Uterus (tissue), 4 donors: ENCODE data around the gene CDH22. TPM values are rescaled to one million over a fixed set of nuclear protein-coding genes. Genes with fewer than 3 reads are reported as not detected.

Experiments
- DNase-seq, 2 donors: peaks; one replicate each; pipeline ENCODE4 v3.0.0-alpha.2; 2019 to 2020
- H3K27ac ChIP-seq, 2 donors: fragments of 200-600 bp; sonication (generic); 1 replicate in 1 of 2; 2 replicates in 1 of 2; pipeline ENCODE4 v1.5.1; 2016 to 2018
- H3K27me3 ChIP-seq, 2 donors: fragments of 200-600 bp; sonication (generic); one replicate each; pipeline ENCODE4 v1.5.1; 2018 to 2019; ENCODE audit warnings: control low read depth in 1 of 2
- H3K36me3 ChIP-seq, 2 donors: fragments of 200-600 bp; sonication (generic); one replicate each; pipeline ENCODE4 v1.5.1; 2019; ENCODE audit warnings: control low read depth in 1 of 2
- H3K4me1 ChIP-seq, 2 donors: fragments of 200-600 bp; sonication (generic); one replicate each; pipeline ENCODE4 v1.5.1; 2018 to 2019; ENCODE audit warnings: control low read depth in 1 of 2
- H3K4me3 ChIP-seq, 2 donors: fragments of 200-600 bp; sonication (generic); 1 replicate in 1 of 2; 2 replicates in 1 of 2; pipeline ENCODE4 v1.5.1; 2018 to 2019; ENCODE audit warnings: mild to moderate bottlenecking in 1 of 2
- H3K9me3 ChIP-seq, 2 donors: fragments of 200-600 bp; sonication (generic); one replicate each; pipeline ENCODE4 v1.5.1; 2019; ENCODE audit warnings: control low read depth in 1 of 2
- POLR2A ChIP-seq, 2 donors: fragments of 450-650 bp; IDR thresholded peaks; one replicate each; pipeline ENCODE4 v1.6.1; 2016; ENCODE audit warnings: antibody characterized with exemption in 2 of 2, mild to moderate bottlenecking in 1 of 2, moderate library complexity in 1 of 2
- intact Hi-C: fragments of 100-400 bp; cut with DNase I; formaldehyde crosslinking; loops from one replicate; pipeline ENCODE4 v1.15.1; 2023; ENCODE audit warnings: low total_unique reads
- total RNA-seq, 4 donors: library from RNA; depleted of rRNA in 3 of 4; stranded (reverse); fragments of >200 nt in 3 of 4; gene quantifications; one replicate each; pipeline versions ENCODE4 v1.1.0 to v1.2.4, GENCODE V29; 2014 to 2023
- TF ChIP-seq, protein P1 (sequence below), 4 experiments: fragments of 200-600 bp in 2 of 4; fragments of 450-650 bp in 2 of 4; sonication (generic) in 2 of 4; IDR thresholded peaks; one replicate each; pipeline ENCODE4 v1.5.1; 2016 to 2019; ENCODE audit warnings: antibody characterized with exemption in 4 of 4, mild to moderate bottlenecking in 2 of 4, moderate library complexity in 1 of 4
- donor health status: DM: yes; HTN: yes; CAD: no.

Gene CDH22
- total RNA-seq, 4 donors from 2014 or later, result 0.48 to 0.49 TPM; not detected in 2

DNA sequence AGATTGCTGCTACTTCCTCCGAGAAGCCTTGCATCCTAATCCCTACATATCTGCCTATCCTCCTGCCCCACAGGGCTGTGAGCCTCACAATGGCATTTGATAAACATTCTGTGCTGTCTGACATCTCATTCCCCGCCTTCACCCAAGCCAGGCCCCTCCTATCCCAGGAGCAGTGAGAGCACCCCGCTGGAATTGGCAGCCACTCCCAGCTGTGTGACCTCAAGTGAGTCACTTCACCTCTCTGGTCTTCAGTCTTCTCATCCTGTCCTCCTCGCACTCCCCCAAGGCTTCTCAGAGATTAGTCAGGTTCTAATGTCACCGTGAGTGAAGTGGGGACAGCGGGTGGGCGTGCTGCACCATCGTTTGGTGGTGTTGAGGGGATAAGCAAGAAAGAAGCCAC lies 81.7 kb downstream of the CDH22 start:
- Histone ChIP-seq H3K9me3 (no peaks in the 10 kb centered on the region), H3K36me3 (no peaks in the 10 kb centered on the region), H3K27ac (no peak overlapping the region), H3K4me1 (no peaks in the 10 kb centered on the region), H3K27me3 (peaks cover 0 to 7% of the 10 kb centered on the region in 2 donors), H3K4me3 (no peak overlapping the region)
- intact Hi-C loops, result no loop called here
- TF ChIP-seq POLR2A (IDR thresholded peaks at IDR 0.05), result no peak
- TF ChIP-seq, protein P1, sequence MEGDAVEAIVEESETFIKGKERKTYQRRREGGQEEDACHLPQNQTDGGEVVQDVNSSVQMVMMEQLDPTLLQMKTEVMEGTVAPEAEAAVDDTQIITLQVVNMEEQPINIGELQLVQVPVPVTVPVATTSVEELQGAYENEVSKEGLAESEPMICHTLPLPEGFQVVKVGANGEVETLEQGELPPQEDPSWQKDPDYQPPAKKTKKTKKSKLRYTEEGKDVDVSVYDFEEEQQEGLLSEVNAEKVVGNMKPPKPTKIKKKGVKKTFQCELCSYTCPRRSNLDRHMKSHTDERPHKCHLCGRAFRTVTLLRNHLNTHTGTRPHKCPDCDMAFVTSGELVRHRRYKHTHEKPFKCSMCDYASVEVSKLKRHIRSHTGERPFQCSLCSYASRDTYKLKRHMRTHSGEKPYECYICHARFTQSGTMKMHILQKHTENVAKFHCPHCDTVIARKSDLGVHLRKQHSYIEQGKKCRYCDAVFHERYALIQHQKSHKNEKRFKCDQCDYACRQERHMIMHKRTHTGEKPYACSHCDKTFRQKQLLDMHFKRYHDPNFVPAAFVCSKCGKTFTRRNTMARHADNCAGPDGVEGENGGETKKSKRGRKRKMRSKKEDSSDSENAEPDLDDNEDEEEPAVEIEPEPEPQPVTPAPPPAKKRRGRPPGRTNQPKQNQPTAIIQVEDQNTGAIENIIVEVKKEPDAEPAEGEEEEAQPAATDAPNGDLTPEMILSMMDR (IDR thresholded peaks at IDR 0.05), result no peak
- DNase-seq, result no peak

DNA sequence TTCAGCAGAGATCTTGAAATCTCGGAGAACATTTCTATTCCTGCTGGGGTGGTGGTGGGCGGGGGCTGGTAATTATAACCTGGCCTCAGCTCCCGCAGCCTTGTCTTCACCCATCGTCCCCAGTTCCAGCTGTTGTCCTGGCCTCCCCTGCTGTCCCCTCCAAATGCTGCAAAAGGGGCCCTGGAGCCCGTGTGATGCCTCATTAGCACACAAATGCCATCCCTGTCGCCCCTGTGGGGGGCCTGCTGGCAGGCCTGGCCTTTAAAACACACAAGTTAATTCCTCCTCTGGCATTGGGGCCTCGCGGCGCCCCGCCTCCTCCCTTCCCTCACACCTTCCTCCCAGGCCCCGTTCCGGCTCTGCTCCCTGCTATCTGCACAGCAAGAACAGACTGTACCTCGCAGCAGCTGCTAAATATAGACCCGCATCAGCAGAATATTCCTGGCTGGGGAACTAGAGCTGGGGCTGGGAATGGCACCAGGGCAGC lies 85.7 kb downstream of the CDH22 start:
- Histone ChIP-seq H3K4me3 (no peak overlapping the region), H3K27me3 (peaks cover 0 to 4% of the 10 kb centered on the region in 2 donors), H3K27ac (no peak overlapping the region), H3K9me3 (no peaks in the 10 kb centered on the region), H3K36me3 (no peaks in the 10 kb centered on the region), H3K4me1 (no peaks in the 10 kb centered on the region)
- DNase-seq, result peak in 1 of 2 donors; percentile 31
- intact Hi-C loops, result no loop called here
- TF ChIP-seq POLR2A (IDR thresholded peaks at IDR 0.05), result no peak
- TF ChIP-seq, protein P1 (IDR thresholded peaks at IDR 0.05), result no peak

GRCh38 chr20:46221256-46221833 lies 87.0 kb downstream of the CDH22 start:
- no peak for DNase-seq
- Histone ChIP-seq H3K9me3 (no peaks in the 10 kb centered on the region), H3K4me1 (no peaks in the 10 kb centered on the region), H3K4me3 (no peak overlapping the region), H3K36me3 (no peaks in the 10 kb centered on the region), H3K27ac (no peak overlapping the region), H3K27me3 (no peaks in the 10 kb centered on the region)
- TF ChIP-seq, protein P1 (IDR thresholded peaks at IDR 0.05), result no peak
- no peak for TF ChIP-seq POLR2A (IDR thresholded peaks at IDR 0.05)
- intact Hi-C loops, result no loop called here

GRCh38 chr20:46220455-46221207 lies 87.7 kb downstream of the CDH22 start:
- no peak overlapping the region for H3K27ac ChIP-seq
- H3K4me1 ChIP-seq, result no peaks in the 10 kb centered on the region
- intact Hi-C loops, result no loop called here
- no peaks in the 10 kb centered on the region for H3K9me3 ChIP-seq
- H3K4me3 ChIP-seq, result no peak overlapping the region
- TF ChIP-seq POLR2A (IDR thresholded peaks at IDR 0.05), result no peak
- TF ChIP-seq, protein P1 (IDR thresholded peaks at IDR 0.05), result no peak
- DNase-seq, result no peak
- H3K36me3 ChIP-seq, result no peaks in the 10 kb centered on the region
- H3K27me3 ChIP-seq, result no peaks in the 10 kb centered on the region

DNA sequence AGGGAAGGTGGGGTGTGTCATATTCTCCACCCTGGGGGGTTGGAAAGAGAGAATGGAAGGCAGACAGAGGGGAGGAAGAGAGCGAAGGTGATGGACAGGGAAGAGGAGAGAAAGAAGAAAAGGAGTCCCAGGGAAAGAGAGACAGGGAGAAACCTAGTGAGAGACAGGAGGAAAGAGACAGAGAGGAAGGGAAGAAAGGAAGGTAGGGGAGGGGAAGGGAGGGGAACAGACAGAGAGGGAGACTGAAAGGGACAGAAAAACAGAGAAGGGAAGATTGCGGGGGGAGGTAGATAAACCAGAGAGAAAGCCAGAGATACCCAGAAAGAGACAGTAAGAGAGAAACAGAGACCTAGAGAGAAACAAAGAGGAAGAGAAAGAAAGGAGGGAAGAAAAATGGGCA lies 88.4 kb downstream of the CDH22 start:
- no peaks in the 10 kb centered on the region for H3K27me3 ChIP-seq
- H3K4me3 ChIP-seq, result no peak overlapping the region
- no peaks in the 10 kb centered on the region for H3K9me3 ChIP-seq
- no peak for TF ChIP-seq POLR2A (IDR thresholded peaks at IDR 0.05)
- TF ChIP-seq, protein P1 (IDR thresholded peaks at IDR 0.05), result no peak
- intact Hi-C loops, result no loop called here
- no peak overlapping the region for H3K27ac ChIP-seq
- no peak for DNase-seq
- no peaks in the 10 kb centered on the region for H3K4me1 ChIP-seq
- no peaks in the 10 kb centered on the region for H3K36me3 ChIP-seq
